ENCODE data around the gene STC2. TPM values are rescaled to one million over a fixed set of nuclear protein-coding genes. Genes with fewer than 3 reads are reported as not detected.

STC2 gene

DNA sequence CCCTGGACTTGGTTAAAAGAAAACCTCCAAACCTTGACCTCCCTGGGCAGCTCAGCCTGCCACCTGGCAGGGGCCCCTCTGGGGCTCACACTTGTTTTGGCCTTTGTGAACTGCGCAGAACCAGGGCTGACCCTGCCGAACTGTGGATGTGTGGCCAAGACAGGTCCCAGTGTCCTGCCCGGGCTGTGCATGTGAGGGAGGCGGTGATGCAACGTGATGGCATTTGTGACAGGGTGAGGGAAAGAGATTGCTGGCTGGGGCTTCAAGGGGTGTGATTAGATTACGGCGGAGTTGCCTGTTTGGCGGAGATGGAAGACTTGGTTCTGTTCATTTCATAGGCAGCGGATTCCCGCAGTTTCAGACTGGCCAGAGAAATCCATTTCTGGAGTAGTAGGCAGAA lies 62.8 kb downstream of the STC2 start:
- Histone ChIP-seq H3K27ac (replicated peaks) (no peak overlapping the region), H3K27me3 (ENCODE audit: insufficient read depth, poor library complexity, severe bottlenecking) (peaks cover 4% of the 10 kb centered on the region), H3K4me3 (replicated peaks; ENCODE audit: insufficient read depth, low read length) (no peak overlapping the region)
- TF ChIP-seq GABPA (IDR thresholded peaks at IDR 0.05; ENCODE audit: low read depth) (no peak), CTCF (IDR thresholded peaks at IDR 0.05; ENCODE audit: insufficient read depth, low read length) (no peak)
- DNase-seq (ENCODE audit: low read depth in 1 of 2, low spot score in 1 of 2), result no peak

Small RNAs within 50 kb of the gene (microRNA-seq; reads per million reads assigned to microRNA genes)
- gene MIR8056, result not detected

Measured in HL-60 (cell line).